CD14-positive monocyte (primary cell): Measurements from ENCODE around the gene MALAT1. TPM values are rescaled to one million over a fixed set of nuclear protein-coding genes. Genes with fewer than 3 reads are reported as not detected.
A peak's percentile ranks its signal among the peaks of the same experiment; 100 is the strongest.

Source experiments
- DNase-seq, 3 donors: peaks; one replicate each; pipeline ENCODE4 v3.0.0-alpha.2; 2011 to 2022
- H2AFZ ChIP-seq: 2 replicates; pipeline ENCODE4 v1.6.0; 2012; ENCODE audit warnings: mild to moderate bottlenecking, low read depth, low read length, inconsistent platforms; ENCODE audit not compliant: insufficient read depth, poor library complexity, severe bottlenecking
- H3K27ac ChIP-seq, 2 donors: 1 replicate in 1 of 2; 2 replicates in 1 of 2; pipeline ENCODE4 v1.5.1; 2012 to 2013; ENCODE audit warnings: low read length in 2 of 2, control low read depth in 1 of 2, inconsistent platforms in 1 of 2, low read depth in 1 of 2, mild to moderate bottlenecking in 1 of 2
- H3K27me3 ChIP-seq, 2 donors: one replicate each; pipeline versions ENCODE4 v1.6.0 to v1.6.1; 2011 to 2013; ENCODE audit warnings: low read length in 2 of 2; ENCODE audit not compliant: control insufficient read depth in 2 of 2, insufficient read depth in 2 of 2
- H3K36me3 ChIP-seq, 2 donors: replicated peaks in 1 of 2; 1 replicate in 1 of 2; 2 replicates in 1 of 2; pipeline versions ENCODE4 v1.5.1 to v1.6.1; 2012 to 2013; ENCODE audit warnings: low read length in 2 of 2, control low read depth in 1 of 2, inconsistent platforms in 1 of 2, mild to moderate bottlenecking in 1 of 2; ENCODE audit not compliant: insufficient read depth in 2 of 2, control insufficient read depth in 1 of 2
- H3K4me1 ChIP-seq, 2 donors: 1 replicate in 1 of 2; 2 replicates in 1 of 2; pipeline versions ENCODE4 v1.5.1 to v1.6.1; 2012 to 2013; ENCODE audit warnings: low read length in 2 of 2, control low read depth in 1 of 2, inconsistent platforms in 1 of 2, mild to moderate bottlenecking in 1 of 2, moderate library complexity in 1 of 2; ENCODE audit not compliant: insufficient read depth in 2 of 2, control insufficient read depth in 1 of 2
- H3K4me2 ChIP-seq: replicated peaks from 2 replicates; pipeline ENCODE3; 2012; ENCODE audit warnings: low read length, moderate library complexity, mild to moderate bottlenecking; ENCODE audit not compliant: poor library complexity, severe bottlenecking; ENCODE audit errors: extremely low read depth
- H3K4me3 ChIP-seq, 3 experiments: fragments of 200-600 bp in 1 of 3; sonication (generic) in 1 of 3; replicated peaks in 1 of 3; 1 replicate in 2 of 3; 2 replicates in 1 of 3; pipeline ENCODE4 v1.5.1; 2011 to 2013; ENCODE audit warnings: low read length in 3 of 3, mild to moderate bottlenecking in 3 of 3, control low read depth in 2 of 3, low read depth in 2 of 3, inconsistent platforms in 1 of 3, moderate library complexity in 1 of 3
- H3K79me2 ChIP-seq: 2 replicates; pipeline ENCODE4 v1.6.0; 2012; ENCODE audit warnings: mild to moderate bottlenecking, control low read depth, inconsistent platforms, low read length, moderate library complexity; ENCODE audit not compliant: insufficient read depth
- H3K9ac ChIP-seq: 2 replicates; pipeline ENCODE4 v1.6.0; 2017; ENCODE audit warnings: low read length, mild to moderate bottlenecking; ENCODE audit not compliant: insufficient read depth, poor library complexity, severe bottlenecking
- H3K9me3 ChIP-seq, 2 donors: replicated peaks in 1 of 2; 1 replicate in 1 of 2; 2 replicates in 1 of 2; pipeline versions ENCODE4 v1.5.1 to v1.6.1; 2012 to 2013; ENCODE audit warnings: low read length in 2 of 2, control low read depth in 1 of 2; ENCODE audit not compliant: control insufficient read depth in 1 of 2, insufficient read depth in 1 of 2
- H4K20me1 ChIP-seq: 2 replicates; pipeline ENCODE4 v1.6.0; 2012; ENCODE audit warnings: mild to moderate bottlenecking, low read length, control low read depth, moderate library complexity; ENCODE audit not compliant: insufficient read depth
- H3K27ac Mint-ChIP-seq, 7 donors: one replicate each; pipeline ENCODE4 v1.8.0; 2020; ENCODE audit warnings: mild to moderate bottlenecking in 7 of 7, mixed read lengths in 7 of 7, moderate library complexity in 6 of 7, inconsistent platforms in 2 of 7
- H3K27me3 Mint-ChIP-seq, 3 donors: one replicate each; pipeline ENCODE4 v1.8.0; 2021 to 2022; ENCODE audit warnings: low read depth in 3 of 3, mild to moderate bottlenecking in 3 of 3, mixed read lengths in 3 of 3, moderate library complexity in 3 of 3, inconsistent platforms in 1 of 3
- H3K36me3 Mint-ChIP-seq, 2 donors: one replicate each; pipeline ENCODE4 v1.8.0; 2020; ENCODE audit warnings: mixed read lengths in 2 of 2, inconsistent platforms in 1 of 2, mild to moderate bottlenecking in 1 of 2
- H3K4me1 Mint-ChIP-seq: one replicate; pipeline ENCODE4 v1.8.0; 2020; ENCODE audit warnings: mild to moderate bottlenecking, mixed read lengths
- H3K4me3 Mint-ChIP-seq, 2 donors: one replicate each; pipeline ENCODE4 v1.8.0; 2020; ENCODE audit warnings: mild to moderate bottlenecking in 2 of 2, mixed read lengths in 2 of 2, moderate library complexity in 1 of 2
- H3K9me3 Mint-ChIP-seq, 7 donors: one replicate each; pipeline ENCODE4 v1.8.0; 2020 to 2022; ENCODE audit warnings: mixed read lengths in 7 of 7, mild to moderate bottlenecking in 6 of 7, moderate library complexity in 6 of 7, inconsistent platforms in 2 of 7
- WGBS: methylation state at CpG from one replicate; pipeline ENCODE4 v1.1.5; 2013; ENCODE audit warnings: missing lambda C conversion rate; ENCODE audit not compliant: insufficient coverage; 5-methylcytosine and 5-hydroxymethylcytosine counted together
- intact Hi-C, 2 donors: fragments of 100-400 bp; cut with micrococcal nuclease; formaldehyde crosslinking; loops; one replicate each; pipeline versions ENCODE4 v1.15.0 to v1.15.1; 2023
- polyA plus RNA-seq, 3 donors: library from polyadenylated mRNA; depleted of rRNA in 1 of 3; unstranded in 2 of 3; stranded (reverse) in 1 of 3; fragments of 300-500 nt in 2 of 3; fragments of >200 nt in 1 of 3; fragmentation: Illumina TruSeq in 2 of 3; gene quantifications; 1 replicate in 2 of 3; 2 replicates in 1 of 3; pipeline ENCODE4 v1.2.3, GENCODE V29; 2012 to 2021
- TF ChIP-seq, protein P1 (sequence below): fragments of 200-600 bp; IDR thresholded peaks from one replicate; pipeline ENCODE4 v1.8.0; 2022; ENCODE audit warnings: antibody characterized with exemption, mild to moderate bottlenecking

MALAT1 gene
- polyA plus RNA-seq, 3 donors: 263 to 815 (median 554) TPM

DNA sequence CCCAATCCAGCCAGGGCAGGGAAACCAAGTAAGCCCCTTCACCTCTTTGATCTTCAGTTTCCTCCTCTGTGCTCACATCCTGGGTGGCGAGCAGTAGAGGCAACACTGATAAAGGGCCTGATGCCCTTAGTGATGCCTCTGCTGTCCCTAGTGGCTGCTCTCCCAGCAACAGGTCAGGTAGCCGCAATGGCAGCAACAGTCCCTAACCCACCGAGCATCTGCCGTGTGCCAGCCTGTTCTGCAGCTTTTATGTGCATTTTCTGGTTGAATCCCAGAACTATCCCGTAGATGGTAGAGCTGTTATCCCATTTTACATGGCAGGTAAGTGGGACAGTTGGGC, 31.3 kb downstream of the MALAT1 start:
- no peaks in the 10 kb centered on the region for H3K9me3 Mint-ChIP-seq
- Histone ChIP-seq H3K27me3 (no peaks in the 10 kb centered on the region), H3K79me2 (peaks cover 19% of the 10 kb centered on the region), H3K27ac (no peak overlapping the region), H2AFZ (no peak overlapping the region), H3K9ac (no peak overlapping the region), H3K4me2 (no peak overlapping the region), H3K9me3 (no peaks in the 10 kb centered on the region), H3K4me1 (peaks cover 13 to 17% of the 10 kb centered on the region in 2 donors), H3K4me3 (no peak overlapping the region), H3K36me3 (peaks cover 59 to 82% of the 10 kb centered on the region in 2 donors), H4K20me1 (peaks cover 52% of the 10 kb centered on the region)
- TF ChIP-seq, protein P1, sequence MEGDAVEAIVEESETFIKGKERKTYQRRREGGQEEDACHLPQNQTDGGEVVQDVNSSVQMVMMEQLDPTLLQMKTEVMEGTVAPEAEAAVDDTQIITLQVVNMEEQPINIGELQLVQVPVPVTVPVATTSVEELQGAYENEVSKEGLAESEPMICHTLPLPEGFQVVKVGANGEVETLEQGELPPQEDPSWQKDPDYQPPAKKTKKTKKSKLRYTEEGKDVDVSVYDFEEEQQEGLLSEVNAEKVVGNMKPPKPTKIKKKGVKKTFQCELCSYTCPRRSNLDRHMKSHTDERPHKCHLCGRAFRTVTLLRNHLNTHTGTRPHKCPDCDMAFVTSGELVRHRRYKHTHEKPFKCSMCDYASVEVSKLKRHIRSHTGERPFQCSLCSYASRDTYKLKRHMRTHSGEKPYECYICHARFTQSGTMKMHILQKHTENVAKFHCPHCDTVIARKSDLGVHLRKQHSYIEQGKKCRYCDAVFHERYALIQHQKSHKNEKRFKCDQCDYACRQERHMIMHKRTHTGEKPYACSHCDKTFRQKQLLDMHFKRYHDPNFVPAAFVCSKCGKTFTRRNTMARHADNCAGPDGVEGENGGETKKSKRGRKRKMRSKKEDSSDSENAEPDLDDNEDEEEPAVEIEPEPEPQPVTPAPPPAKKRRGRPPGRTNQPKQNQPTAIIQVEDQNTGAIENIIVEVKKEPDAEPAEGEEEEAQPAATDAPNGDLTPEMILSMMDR: no peak
- peaks cover 14% of the 10 kb centered on the region for H3K4me1 Mint-ChIP-seq
- H3K27ac Mint-ChIP-seq: peak overlapping the region in 1 of 7 donors; percentile 19
- H3K36me3 Mint-ChIP-seq: peaks cover 58 to 76% of the 10 kb centered on the region in 2 donors
- H3K4me3 Mint-ChIP-seq: no peak overlapping the region
- WGBS: 85% methylated on average over 4 of the region's 5 CpGs
- peak in 1 of 3 donors; percentile 4 for DNase-seq
- intact Hi-C loops: loop anchor here in 1 of 2 donors (10.0 kb wide), 1 partner anchor 265 kb away; the partner anchor contains the start of gene POLA2
- peaks cover 0 to 4% (median 0%) of the 10 kb centered on the region in 3 donors for H3K27me3 Mint-ChIP-seq

DNA sequence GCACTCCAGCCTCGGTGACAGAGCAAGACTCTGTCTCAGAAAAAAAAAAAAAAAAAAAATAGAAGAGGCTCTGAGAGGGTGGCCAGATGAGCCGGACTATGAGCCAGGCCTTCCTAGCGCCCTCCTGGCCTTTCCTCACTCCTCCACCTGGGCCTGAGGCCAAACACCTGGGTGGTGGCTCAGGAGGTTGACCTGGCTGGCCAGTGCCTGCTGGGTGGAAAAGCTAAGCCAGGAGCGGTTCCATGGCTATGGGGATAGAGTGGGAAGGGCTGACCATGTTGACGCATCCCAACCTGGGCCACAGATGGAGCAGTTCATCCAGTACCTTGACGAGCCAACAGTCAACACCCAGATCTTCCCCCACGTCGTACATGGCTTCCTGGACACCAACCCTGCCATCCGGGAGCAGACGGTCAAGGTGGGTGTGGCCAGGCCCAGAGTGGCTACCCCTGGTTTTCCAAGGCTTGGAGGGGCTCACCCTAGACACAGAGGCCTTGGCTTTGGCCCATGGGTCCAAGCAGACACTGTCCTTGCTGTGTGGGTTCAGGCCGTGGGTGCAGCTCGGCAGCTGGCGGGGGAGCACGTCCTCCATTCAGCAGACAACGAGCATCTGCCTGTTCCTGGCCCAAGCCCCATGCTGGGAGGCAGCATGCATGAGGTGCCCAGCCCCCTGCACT, 33.7 kb downstream of the MALAT1 start:
- DNase-seq: peak in 1 of 3 donors; percentile 3
- H3K79me2 ChIP-seq: no peaks in the 10 kb centered on the region
- no peak overlapping the region for H3K9ac ChIP-seq
- H3K4me1 ChIP-seq: no peaks in the 10 kb centered on the region
- Mint-ChIP-seq H3K4me3 (no peak overlapping the region), H3K36me3 (peaks cover 67 to 82% of the 10 kb centered on the region in 2 donors), H3K9me3 (no peaks in the 10 kb centered on the region), H3K27me3 (peaks cover 0 to 4% (median 0%) of the 10 kb centered on the region in 3 donors), H3K4me1 (peaks cover 3% of the 10 kb centered on the region), H3K27ac (peak overlapping the region in 1 of 7 donors; percentile 43)
- no peak overlapping the region for H2AFZ ChIP-seq
- WGBS: 93% methylated on average over 10 of the region's 15 CpGs
- peaks cover 44% of the 10 kb centered on the region for H4K20me1 ChIP-seq
- H3K4me3 ChIP-seq: no peak overlapping the region
- no peaks in the 10 kb centered on the region for H3K9me3 ChIP-seq
- no peaks in the 10 kb centered on the region for H3K27me3 ChIP-seq
- peaks cover 75 to 94% of the 10 kb centered on the region in 2 donors for H3K36me3 ChIP-seq
- H3K27ac ChIP-seq: no peak overlapping the region
- TF ChIP-seq, protein P1: no peak
- intact Hi-C loops: loop anchor here in 1 of 2 donors (10.0 kb wide), 1 partner anchor 268 kb away; the partner anchor contains the start of gene POLA2
- no peak overlapping the region for H3K4me2 ChIP-seq
